Neural progenitor cell (in vitro differentiated cells): ENCODE measurements around the gene CHRM3.

ENCODE experiments used
- EZH2 ChIP-seq: fragments of 200-600 bp; sonication (generic); IDR thresholded peaks from 2 replicates; pipeline ENCODE4 v1.6.1; 2017; ENCODE audit warnings: antibody characterized with exemption, mild to moderate bottlenecking, moderate library complexity
- EZH2phosphoT487 ChIP-seq: fragments of 200-600 bp; sonication (generic); IDR thresholded peaks from 2 replicates; pipeline ENCODE4 v1.6.1; 2017; ENCODE audit warnings: antibody characterized with exemption
- TF ChIP-seq, protein P1 (sequence below): fragments of 200-600 bp; sonication (generic); IDR thresholded peaks from 2 replicates; pipeline ENCODE4 v1.5.1; 2017; ENCODE audit warnings: antibody characterized with exemption, mild to moderate bottlenecking

DNA sequence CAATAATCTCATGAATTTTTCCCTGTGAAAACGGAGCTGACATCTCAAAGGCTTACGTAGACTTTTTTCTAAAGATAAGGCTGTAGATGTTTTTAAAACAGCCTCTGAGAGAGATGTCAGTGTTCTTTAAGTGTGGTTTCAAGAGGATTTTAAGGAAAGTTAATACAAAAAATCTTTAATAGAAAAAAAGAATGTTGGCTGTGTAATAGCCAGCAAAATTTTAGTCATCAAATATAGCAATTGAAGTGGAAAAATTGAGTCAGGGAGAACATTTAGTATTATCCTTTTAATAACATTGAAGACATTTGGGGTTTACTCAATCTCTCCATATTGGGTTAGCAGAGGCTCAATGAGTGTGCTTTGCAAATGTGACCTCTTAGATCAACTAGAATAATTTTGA lies 38.6 kb upstream of the CHRM3 start:
- TF ChIP-seq, protein P1, sequence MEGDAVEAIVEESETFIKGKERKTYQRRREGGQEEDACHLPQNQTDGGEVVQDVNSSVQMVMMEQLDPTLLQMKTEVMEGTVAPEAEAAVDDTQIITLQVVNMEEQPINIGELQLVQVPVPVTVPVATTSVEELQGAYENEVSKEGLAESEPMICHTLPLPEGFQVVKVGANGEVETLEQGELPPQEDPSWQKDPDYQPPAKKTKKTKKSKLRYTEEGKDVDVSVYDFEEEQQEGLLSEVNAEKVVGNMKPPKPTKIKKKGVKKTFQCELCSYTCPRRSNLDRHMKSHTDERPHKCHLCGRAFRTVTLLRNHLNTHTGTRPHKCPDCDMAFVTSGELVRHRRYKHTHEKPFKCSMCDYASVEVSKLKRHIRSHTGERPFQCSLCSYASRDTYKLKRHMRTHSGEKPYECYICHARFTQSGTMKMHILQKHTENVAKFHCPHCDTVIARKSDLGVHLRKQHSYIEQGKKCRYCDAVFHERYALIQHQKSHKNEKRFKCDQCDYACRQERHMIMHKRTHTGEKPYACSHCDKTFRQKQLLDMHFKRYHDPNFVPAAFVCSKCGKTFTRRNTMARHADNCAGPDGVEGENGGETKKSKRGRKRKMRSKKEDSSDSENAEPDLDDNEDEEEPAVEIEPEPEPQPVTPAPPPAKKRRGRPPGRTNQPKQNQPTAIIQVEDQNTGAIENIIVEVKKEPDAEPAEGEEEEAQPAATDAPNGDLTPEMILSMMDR = no peak
- TF ChIP-seq EZH2 (no peak), EZH2phosphoT487 (no peak)
